Ovary (tissue), 9 donors: ENCODE measurements around the gene DKK3. TPM values are rescaled to one million over a fixed set of nuclear protein-coding genes. Genes with fewer than 3 reads are reported as not detected.

ENCODE experiments used
- DNase-seq, 5 donors: peaks; one replicate each; pipeline ENCODE4 v3.0.0-alpha.2; 2019 to 2020
- H3K27ac ChIP-seq, 2 donors: fragments of 200-600 bp; one replicate each; pipeline versions ENCODE4 v1.5.1 to v1.8.0; 2019 to 2022
- H3K27me3 ChIP-seq: fragments of 200-600 bp; one replicate; pipeline ENCODE4 v1.8.0; 2022
- H3K36me3 ChIP-seq: fragments of 200-600 bp; sonication (generic); one replicate; pipeline ENCODE4 v1.5.1; 2019
- H3K4me1 ChIP-seq: one replicate; pipeline ENCODE4 v1.8.1; 2013; ENCODE audit warnings: mild to moderate bottlenecking, moderate library complexity; ENCODE audit not compliant: insufficient read depth
- H3K4me3 ChIP-seq: fragments of 200-600 bp; sonication (generic); one replicate; pipeline ENCODE4 v1.5.1; 2017
- H3K9me3 ChIP-seq, 2 donors: fragments of 200-600 bp in 1 of 2; sonication (generic) in 1 of 2; one replicate each; pipeline versions ENCODE4 v1.5.1 to v1.8.1; 2013 to 2019; ENCODE audit warnings: mild to moderate bottlenecking in 1 of 2, moderate library complexity in 1 of 2
- CTCF ChIP-seq, 3 donors: fragments of 450-650 bp in 2 of 3; fragments of 200-600 bp in 1 of 3; IDR thresholded peaks; one replicate each; pipeline versions ENCODE4 v1.5.1 to v1.8.0; 2016 to 2022; ENCODE audit warnings: antibody characterized with exemption in 3 of 3, mild to moderate bottlenecking in 1 of 3
- EP300 ChIP-seq: sonication (generic); formaldehyde crosslinking; IDR thresholded peaks from one replicate; pipeline ENCODE4 v1.6.1; 2017; ENCODE audit warnings: antibody characterized with exemption
- POLR2A ChIP-seq: fragments of 450-650 bp; IDR thresholded peaks from one replicate; pipeline ENCODE4 v1.6.1; 2017; ENCODE audit warnings: antibody characterized with exemption, mild to moderate bottlenecking, moderate library complexity
- WGBS, 3 donors: extraction: QIAGEN DNeasy Blood & Tissue Kit in 1 of 3; methylation state at CpG; one replicate each; pipeline versions ENCODE4 v1.1.5 to v1.1.7; 2013 to 2017; 5-methylcytosine and 5-hydroxymethylcytosine counted together
- intact Hi-C, 4 donors: fragments of 100-400 bp; cut with DNase I; formaldehyde crosslinking; loops; one replicate each; pipeline versions ENCODE4 v1.11.0 to v1.15.1; 2022 to 2023
- polyA plus RNA-seq, 2 donors: library from polyadenylated mRNA; stranded (reverse); fragments of 200-250 nt in 1 of 2; fragments of 350-450 nt in 1 of 2; fragmentation: Illumina TruSeq in 1 of 2; extraction: RNeasy Lipid Tissue Mini Kit (QIAGEN cat#74804) in 1 of 2; gene quantifications; one replicate each; pipeline ENCODE4 v1.2.3, GENCODE V29; 2013 to 2014
- total RNA-seq, 7 donors: library from RNA; depleted of rRNA in 2 of 7; stranded (reverse); fragments of >200 nt in 2 of 7; fragmentation: NEBNext Ultra II Directional in 3 of 7; extraction: Animal tissue kit (Norgen Biotek cat#: 25700) in 3 of 7; gene quantifications; one replicate each; pipeline versions ENCODE4 v1.1.0 to v1.2.4, GENCODE V29; 2016 to 2023
- donor health status: DM: no; HTN: no; CAD: no; lungs with moderate emphysema.
- donor health status: DM: no; HTN: no; CAD: no.
- donor health status: Bipolar disorder and iron deficiency.
- donor health status: DM: yes; HTN: yes; CAD: no.
- donor health status: DM: no; HTN: no; CAD: no.
- donor health status: DM: yes; HTN: yes; CAD: no.

Gene DKK3
- total and polyA plus RNA-seq, 9 donors: 33.9 to 255 (median 62.8) TPM

GRCh38 chr11:12026331-12027211 is 18.1 kb upstream of the DKK3 start:
- Histone ChIP-seq H3K27me3 (no peaks in the 10 kb centered on the region), H3K9me3 (no peaks in the 10 kb centered on the region), H3K36me3 (no peaks in the 10 kb centered on the region), H3K27ac (no peak overlapping the region), H3K4me3 (no peak overlapping the region), H3K4me1 (no peaks in the 10 kb centered on the region)
- 91 to 93% (median 91%) methylated on average over 4 of the region's 4 CpGs for WGBS, 3 donors
- no peak for TF ChIP-seq CTCF (IDR thresholded peaks at IDR 0.05)
- TF ChIP-seq EP300: no peak
- TF ChIP-seq POLR2A: no peak
- DNase-seq: no peak
- intact Hi-C loops: no loop called here

- WGBS, 3 donors: 70 to 75% (median 73%) methylated on average over 4 of the region's 4 CpGs
- TF ChIP-seq POLR2A: no peak
- no peak for TF ChIP-seq CTCF (IDR thresholded peaks at IDR 0.05)
- TF ChIP-seq EP300: no peak
- H3K27ac ChIP-seq: no peak overlapping the region
- peaks cover 7% of the 10 kb centered on the region for H3K4me1 ChIP-seq
- no peaks in the 10 kb centered on the region for H3K36me3 ChIP-seq
- H3K9me3 ChIP-seq: no peaks in the 10 kb centered on the region
- H3K27me3 ChIP-seq: no peaks in the 10 kb centered on the region
- no peak for DNase-seq
- intact Hi-C loops: no loop called here
- H3K4me3 ChIP-seq: no peak overlapping the region
Observed at GRCh38 chr11:12024254-12024926, 16.0 kb upstream of the DKK3 start.

GRCh38 chr11:12023015-12023414 is 14.6 kb upstream of the DKK3 start:
- WGBS, 3 donors: 91 to 98% (median 93%) methylated on average over 1 of the region's 1 CpG
- H3K36me3 ChIP-seq: no peaks in the 10 kb centered on the region
- TF ChIP-seq EP300: no peak
- no peak for TF ChIP-seq CTCF (IDR thresholded peaks at IDR 0.05)
- TF ChIP-seq POLR2A: no peak
- H3K9me3 ChIP-seq: no peaks in the 10 kb centered on the region
- intact Hi-C loops: no loop called here
- no peak for DNase-seq
- H3K27ac ChIP-seq: no peak overlapping the region
- H3K4me1 ChIP-seq: peaks cover 9% of the 10 kb centered on the region
- no peak overlapping the region for H3K4me3 ChIP-seq
- no peaks in the 10 kb centered on the region for H3K27me3 ChIP-seq

- no peak for DNase-seq
- WGBS, 3 donors: 57 to 70% (median 67%) methylated on average over 2 of the region's 2 CpGs
- H3K9me3 ChIP-seq: no peaks in the 10 kb centered on the region
- peaks cover 10% of the 10 kb centered on the region for H3K4me1 ChIP-seq
- H3K27ac ChIP-seq: no peak overlapping the region
- intact Hi-C loops: no loop called here
- no peaks in the 10 kb centered on the region for H3K27me3 ChIP-seq
- TF ChIP-seq EP300: no peak
- H3K36me3 ChIP-seq: no peaks in the 10 kb centered on the region
- no peak overlapping the region for H3K4me3 ChIP-seq
Observed at GRCh38 chr11:12020546-12020945, 12.1 kb upstream of the DKK3 start.
